ENCODE data around the gene FLT4. TPM values are rescaled to one million over a fixed set of nuclear protein-coding genes. Genes with fewer than 3 reads are reported as not detected.

The FLT4 gene
- total RNA-seq, 1 donor from 2014 or later, result 0.51 TPM

DNA sequence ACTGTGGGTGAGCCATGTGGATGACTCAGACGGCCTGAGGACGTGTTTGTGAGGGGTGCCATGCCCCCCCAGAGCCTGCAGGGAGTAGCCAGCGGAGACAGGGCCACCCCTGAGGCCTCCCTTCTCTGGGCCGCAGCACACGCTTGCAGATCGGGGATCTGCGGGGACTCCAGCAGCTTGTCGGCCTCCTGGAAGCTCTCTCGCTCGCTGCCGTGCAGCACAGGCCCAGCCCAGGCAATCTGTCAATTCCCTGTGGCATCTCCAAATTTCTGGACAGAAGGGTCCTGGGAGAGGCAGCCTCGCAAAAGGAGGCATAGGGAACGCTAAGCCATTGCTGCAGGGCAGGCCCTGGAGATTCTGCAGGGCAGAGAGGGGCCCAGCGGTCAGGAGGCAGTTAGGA, 21.2 kb downstream of the FLT4 start:
- no peak for DNase-seq (ENCODE audit: extremely low spot score, unreplicated experiment)
- Mint-ChIP-seq H3K9me3 (ENCODE audit: unreplicated experiment) (no peaks in the 10 kb centered on the region), H3K4me1 (ENCODE audit: unreplicated experiment) (peaks cover 3% of the 10 kb centered on the region), H3K27ac (ENCODE audit: unreplicated experiment) (no peak overlapping the region), H3K4me3 (ENCODE audit: unreplicated experiment) (no peak overlapping the region), H3K27me3 (ENCODE audit: unreplicated experiment) (no peaks in the 10 kb centered on the region), H3K36me3 (ENCODE audit: unreplicated experiment) (no peaks in the 10 kb centered on the region)
- TF ChIP-seq, protein P1, sequence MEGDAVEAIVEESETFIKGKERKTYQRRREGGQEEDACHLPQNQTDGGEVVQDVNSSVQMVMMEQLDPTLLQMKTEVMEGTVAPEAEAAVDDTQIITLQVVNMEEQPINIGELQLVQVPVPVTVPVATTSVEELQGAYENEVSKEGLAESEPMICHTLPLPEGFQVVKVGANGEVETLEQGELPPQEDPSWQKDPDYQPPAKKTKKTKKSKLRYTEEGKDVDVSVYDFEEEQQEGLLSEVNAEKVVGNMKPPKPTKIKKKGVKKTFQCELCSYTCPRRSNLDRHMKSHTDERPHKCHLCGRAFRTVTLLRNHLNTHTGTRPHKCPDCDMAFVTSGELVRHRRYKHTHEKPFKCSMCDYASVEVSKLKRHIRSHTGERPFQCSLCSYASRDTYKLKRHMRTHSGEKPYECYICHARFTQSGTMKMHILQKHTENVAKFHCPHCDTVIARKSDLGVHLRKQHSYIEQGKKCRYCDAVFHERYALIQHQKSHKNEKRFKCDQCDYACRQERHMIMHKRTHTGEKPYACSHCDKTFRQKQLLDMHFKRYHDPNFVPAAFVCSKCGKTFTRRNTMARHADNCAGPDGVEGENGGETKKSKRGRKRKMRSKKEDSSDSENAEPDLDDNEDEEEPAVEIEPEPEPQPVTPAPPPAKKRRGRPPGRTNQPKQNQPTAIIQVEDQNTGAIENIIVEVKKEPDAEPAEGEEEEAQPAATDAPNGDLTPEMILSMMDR (IDR thresholded peaks at IDR 0.05), result no peak

DNA sequence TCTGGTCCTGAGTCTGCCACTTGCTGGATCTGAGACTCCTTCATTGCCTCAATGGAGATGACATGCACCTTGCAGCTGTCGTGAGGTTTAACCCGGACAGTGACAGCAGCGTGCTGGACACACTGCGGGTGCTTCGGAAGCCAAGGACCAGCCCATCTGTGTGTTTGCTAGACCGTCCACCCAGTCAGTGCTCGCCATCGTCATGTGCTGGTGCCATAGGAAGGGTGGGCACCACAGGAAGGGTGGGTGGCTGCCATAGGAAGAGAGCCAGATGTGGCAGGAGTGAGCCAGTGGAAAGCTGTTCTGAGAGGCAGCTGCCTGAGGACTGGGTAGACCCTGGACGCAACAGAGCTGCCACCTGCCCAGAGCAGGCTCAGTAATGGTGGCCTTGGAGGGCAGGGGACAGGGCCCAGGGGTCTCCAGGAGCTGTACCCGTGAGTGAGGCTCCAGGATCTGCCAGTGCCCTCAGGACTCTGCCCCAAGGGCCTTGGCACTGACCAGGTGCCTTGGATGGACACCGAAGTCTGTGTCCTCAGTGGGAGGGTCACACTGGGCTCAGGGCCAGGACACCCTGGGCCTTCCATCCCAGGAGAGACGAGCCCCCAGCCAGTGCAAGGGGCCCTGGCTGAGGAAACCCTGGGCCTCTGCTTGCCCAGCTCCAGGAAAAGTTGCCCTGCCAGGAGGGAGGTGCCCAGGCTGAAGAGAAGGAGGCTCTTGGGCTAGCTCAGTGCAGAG, 21.8 kb downstream of the FLT4 start:
- Mint-ChIP-seq H3K4me1 (ENCODE audit: unreplicated experiment) (peaks cover 3% of the 10 kb centered on the region), H3K27me3 (ENCODE audit: unreplicated experiment) (no peaks in the 10 kb centered on the region), H3K36me3 (ENCODE audit: unreplicated experiment) (no peaks in the 10 kb centered on the region), H3K4me3 (ENCODE audit: unreplicated experiment) (no peak overlapping the region), H3K9me3 (ENCODE audit: unreplicated experiment) (no peaks in the 10 kb centered on the region), H3K27ac (ENCODE audit: unreplicated experiment) (no peak overlapping the region)
- TF ChIP-seq, protein P1 (IDR thresholded peaks at IDR 0.05), result no peak
- DNase-seq (ENCODE audit: extremely low spot score, unreplicated experiment), result no peak

- no peaks in the 10 kb centered on the region for H3K9me3 Mint-ChIP-seq (ENCODE audit: unreplicated experiment)
- H3K27ac Mint-ChIP-seq (ENCODE audit: unreplicated experiment), result no peak overlapping the region
- H3K4me1 Mint-ChIP-seq (ENCODE audit: unreplicated experiment), result peaks cover 3% of the 10 kb centered on the region
- TF ChIP-seq, protein P1 (IDR thresholded peaks at IDR 0.05), result no peak
- no peaks in the 10 kb centered on the region for H3K36me3 Mint-ChIP-seq (ENCODE audit: unreplicated experiment)
- H3K27me3 Mint-ChIP-seq (ENCODE audit: unreplicated experiment), result no peaks in the 10 kb centered on the region
- H3K4me3 Mint-ChIP-seq (ENCODE audit: unreplicated experiment), result no peak overlapping the region
- no peak for DNase-seq (ENCODE audit: extremely low spot score, unreplicated experiment)
These were observed 22.6 kb downstream of the FLT4 start for GRCh38 chr5:180626661-180627385.

DNA sequence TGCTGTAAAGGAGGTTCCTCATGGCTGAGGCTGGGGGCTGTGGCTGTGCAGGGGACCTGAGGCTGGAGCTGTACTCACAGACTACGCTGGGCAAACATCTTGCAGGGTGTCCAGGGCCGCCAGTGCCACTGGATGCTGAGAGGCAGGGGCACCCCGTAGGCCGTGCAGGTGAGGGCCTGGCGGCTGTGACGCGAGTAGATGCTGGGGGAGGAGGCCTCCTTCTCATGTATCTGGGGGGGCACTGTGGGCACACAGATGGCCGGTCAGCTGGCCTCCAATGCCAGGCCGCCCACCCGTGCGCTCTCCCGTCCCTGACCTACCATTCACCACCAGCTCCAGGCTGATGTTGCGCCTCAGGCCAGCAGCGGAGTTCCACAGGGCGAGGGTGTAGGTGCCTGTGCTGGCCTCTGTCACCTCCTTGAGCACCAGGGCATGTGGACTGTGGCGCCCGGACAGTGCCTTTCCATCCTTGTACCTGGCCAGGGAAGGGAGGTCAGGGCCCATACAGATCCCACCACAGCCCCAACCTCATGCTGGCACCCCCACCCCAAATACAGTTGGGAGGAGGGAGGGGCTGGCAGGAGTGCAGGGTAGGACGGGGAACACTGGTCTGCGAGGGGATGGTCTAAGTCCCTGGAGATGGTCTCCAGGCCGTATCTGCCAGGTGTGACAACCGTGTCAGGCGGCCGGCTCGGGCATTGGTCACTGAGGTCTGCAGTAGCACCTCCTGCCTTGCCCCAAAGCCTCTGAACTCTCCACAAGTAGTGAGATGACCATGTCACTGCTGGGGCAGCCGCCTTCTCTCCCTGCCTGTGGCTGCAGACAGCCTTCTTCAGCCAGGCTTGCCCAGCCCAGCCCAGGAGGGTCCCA, 23.4 kb downstream of the FLT4 start:
- Mint-ChIP-seq H3K36me3 (ENCODE audit: unreplicated experiment) (no peaks in the 10 kb centered on the region), H3K9me3 (ENCODE audit: unreplicated experiment) (no peaks in the 10 kb centered on the region), H3K27me3 (ENCODE audit: unreplicated experiment) (no peaks in the 10 kb centered on the region), H3K4me1 (ENCODE audit: unreplicated experiment) (peaks cover 3% of the 10 kb centered on the region), H3K27ac (ENCODE audit: unreplicated experiment) (no peak overlapping the region), H3K4me3 (ENCODE audit: unreplicated experiment) (no peak overlapping the region)
- no peak for DNase-seq (ENCODE audit: extremely low spot score, unreplicated experiment)
- TF ChIP-seq, protein P1 (IDR thresholded peaks at IDR 0.05), result no peak

Measured in osteocyte (in vitro differentiated cells).